ENCODE data around the gene IL6ST.

The IL6ST gene

DNA sequence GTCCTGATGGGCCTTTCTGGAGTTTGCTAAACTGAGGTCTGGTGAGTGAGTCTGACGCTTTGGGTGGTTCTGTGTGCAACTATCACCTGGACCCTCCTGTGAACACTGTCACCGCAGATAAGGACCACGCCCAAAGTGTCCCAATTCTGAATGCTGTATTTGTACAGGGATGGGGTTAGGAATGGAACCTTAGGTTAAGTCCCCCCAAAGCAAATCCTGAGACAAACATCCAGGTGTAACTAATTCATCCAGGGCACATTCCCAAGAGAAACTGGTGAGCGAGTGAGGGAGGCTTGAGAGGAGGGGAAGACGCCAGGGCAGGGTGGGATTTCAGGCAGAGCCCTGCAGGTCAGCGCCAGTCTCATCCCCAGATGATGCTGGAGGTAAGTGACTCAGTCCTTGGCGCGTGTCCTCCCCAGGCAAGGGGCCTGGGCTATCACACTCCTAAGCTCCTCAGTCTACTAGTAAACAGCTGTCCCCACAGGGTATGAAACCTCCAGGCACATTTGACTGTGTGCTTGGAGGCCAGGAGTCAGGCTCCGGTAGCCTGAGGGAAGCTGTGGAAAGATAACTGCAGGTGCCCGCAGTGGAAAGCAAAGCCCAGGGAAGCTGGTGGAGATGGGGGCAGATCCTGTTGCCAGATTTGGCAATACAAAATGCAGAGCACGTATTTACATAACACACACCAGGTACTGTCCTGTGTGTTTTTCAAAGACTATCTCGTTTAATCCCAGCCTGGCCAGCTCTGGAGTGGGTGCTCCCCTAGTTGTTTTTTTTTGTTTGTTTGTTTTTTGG lies 66.7 kb downstream of the IL6ST start:
- Mint-ChIP-seq H3K4me3 (no peak overlapping the region), H3K4me1 (no peaks in the 10 kb centered on the region), H3K36me3 (ENCODE audit: low read depth) (no peaks in the 10 kb centered on the region), H3K27ac (no peak overlapping the region), H3K27me3 (ENCODE audit: low read depth) (no peaks in the 10 kb centered on the region), H3K9me3 (no peaks in the 10 kb centered on the region)
- TF ChIP-seq CTCF (IDR thresholded peaks at IDR 0.05; ENCODE audit: unreplicated experiment in 3 of 3) = no peak

- Mint-ChIP-seq H3K27ac (no peak overlapping the region), H3K9me3 (no peaks in the 10 kb centered on the region), H3K4me3 (no peak overlapping the region), H3K36me3 (ENCODE audit: low read depth) (no peaks in the 10 kb centered on the region), H3K4me1 (no peaks in the 10 kb centered on the region), H3K27me3 (ENCODE audit: low read depth) (no peaks in the 10 kb centered on the region)
- no peak for TF ChIP-seq CTCF (IDR thresholded peaks at IDR 0.05; ENCODE audit: unreplicated experiment in 3 of 3)
These were observed 68.3 kb downstream of the IL6ST start for GRCh38 chr5:55926476-55926875.

DNA sequence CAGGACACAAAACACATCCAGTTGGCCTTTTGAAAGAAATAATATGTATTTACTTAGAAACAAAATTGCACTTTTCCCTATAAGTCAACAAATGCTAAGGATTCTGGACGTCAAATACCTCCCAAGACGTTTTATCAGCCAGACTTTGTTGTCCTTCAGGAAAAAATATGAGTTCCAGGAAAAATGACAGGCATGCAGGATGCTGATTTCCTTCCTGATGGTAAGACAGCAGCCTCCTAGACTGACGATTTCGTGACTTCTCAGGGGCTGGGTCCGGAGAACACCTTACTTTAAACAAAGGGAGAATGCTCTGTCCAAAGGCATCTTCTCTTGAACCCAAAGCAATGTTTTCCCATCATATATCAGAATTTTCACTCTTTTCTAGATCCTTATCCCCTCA lies 69.1 kb downstream of the IL6ST start:
- Mint-ChIP-seq H3K27ac (no peak overlapping the region), H3K36me3 (ENCODE audit: low read depth) (no peaks in the 10 kb centered on the region), H3K4me3 (no peak overlapping the region), H3K9me3 (no peaks in the 10 kb centered on the region), H3K4me1 (no peaks in the 10 kb centered on the region), H3K27me3 (ENCODE audit: low read depth) (no peaks in the 10 kb centered on the region)
- TF ChIP-seq CTCF (IDR thresholded peaks at IDR 0.05; ENCODE audit: unreplicated experiment in 3 of 3) = no peak

DNA sequence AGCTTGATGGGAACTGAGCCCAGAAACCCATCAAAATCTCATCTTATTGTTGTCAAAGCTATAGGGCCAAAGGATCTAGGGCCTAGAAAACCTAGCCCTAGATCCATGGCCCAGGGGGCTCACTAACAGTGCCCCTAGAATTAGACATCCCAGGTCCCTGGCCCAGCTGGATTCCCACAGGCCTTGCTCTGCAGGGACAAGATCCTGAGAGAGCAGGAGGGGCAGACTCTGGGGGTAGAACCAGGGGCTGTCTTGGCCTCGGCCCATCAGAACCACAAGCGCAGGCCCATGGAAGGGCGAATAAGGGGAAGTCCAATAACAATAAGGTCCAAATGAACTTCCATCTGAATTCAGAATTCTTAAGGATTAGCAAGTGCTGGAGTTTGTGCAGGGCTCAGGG lies 69.6 kb downstream of the IL6ST start:
- Mint-ChIP-seq H3K4me1 (no peaks in the 10 kb centered on the region), H3K9me3 (no peaks in the 10 kb centered on the region), H3K4me3 (no peak overlapping the region), H3K27ac (no peak overlapping the region), H3K36me3 (ENCODE audit: low read depth) (no peaks in the 10 kb centered on the region), H3K27me3 (ENCODE audit: low read depth) (no peaks in the 10 kb centered on the region)
- TF ChIP-seq CTCF (IDR thresholded peaks at IDR 0.05; ENCODE audit: unreplicated experiment in 3 of 3) = no peak

- no peaks in the 10 kb centered on the region for H3K27me3 Mint-ChIP-seq (ENCODE audit: low read depth)
- no peak overlapping the region for H3K4me3 Mint-ChIP-seq
- H3K9me3 Mint-ChIP-seq = no peaks in the 10 kb centered on the region
- no peaks in the 10 kb centered on the region for H3K4me1 Mint-ChIP-seq
- no peaks in the 10 kb centered on the region for H3K36me3 Mint-ChIP-seq (ENCODE audit: low read depth)
- no peak for TF ChIP-seq CTCF (IDR thresholded peaks at IDR 0.05; ENCODE audit: unreplicated experiment in 3 of 3)
- H3K27ac Mint-ChIP-seq = no peak overlapping the region
These were observed 70.0 kb downstream of the IL6ST start for GRCh38 chr5:55924744-55925143.

DNA sequence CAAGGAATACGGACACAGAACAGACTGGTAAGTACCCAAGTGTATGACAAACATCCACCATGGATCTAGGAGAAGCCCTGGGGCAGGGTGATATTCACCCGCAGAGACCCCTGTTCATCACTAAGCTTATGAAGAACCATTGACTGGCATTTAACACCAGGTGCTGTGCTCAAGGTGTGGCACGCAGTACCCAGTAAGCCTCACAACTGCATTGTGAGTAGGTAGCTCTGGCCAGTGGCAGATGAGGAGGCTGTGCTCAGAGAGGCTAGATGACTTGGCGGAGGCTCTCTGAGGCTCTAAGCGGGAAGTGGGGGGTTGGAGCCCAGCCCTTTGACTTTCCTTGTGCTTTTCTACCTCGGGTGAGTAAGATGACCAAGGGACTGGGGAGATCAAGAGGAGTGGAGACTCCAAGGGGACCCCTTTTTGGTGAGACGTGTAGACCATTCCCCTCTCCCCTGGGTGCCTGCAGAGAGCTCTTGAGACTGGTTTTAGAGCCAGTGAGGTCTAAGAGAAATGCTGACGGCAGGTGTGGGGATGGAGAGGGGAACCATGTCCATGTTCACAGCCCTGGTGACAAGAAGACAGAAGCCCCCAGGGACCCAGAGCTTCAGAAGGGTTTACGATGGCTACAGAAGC lies 70.8 kb downstream of the IL6ST start:
- Mint-ChIP-seq H3K36me3 (ENCODE audit: low read depth) (no peaks in the 10 kb centered on the region), H3K27ac (no peak overlapping the region), H3K27me3 (ENCODE audit: low read depth) (no peaks in the 10 kb centered on the region), H3K4me1 (no peaks in the 10 kb centered on the region), H3K4me3 (no peak overlapping the region), H3K9me3 (no peaks in the 10 kb centered on the region)
- no peak for TF ChIP-seq CTCF (IDR thresholded peaks at IDR 0.05; ENCODE audit: unreplicated experiment in 3 of 3)

Data from nephron (organoid).